Esophagus squamous epithelium (tissue), 4 donors: ENCODE measurements around the gene APOA4.

Experiments
- POLR2A ChIP-seq, 4 donors: fragments of 450-650 bp; IDR thresholded peaks; one replicate each; pipeline ENCODE4 v1.6.1; 2017; ENCODE audit warnings: antibody characterized with exemption in 4 of 4, mild to moderate bottlenecking in 4 of 4, moderate library complexity in 3 of 4
- TF ChIP-seq, protein P1 (sequence below), 6 experiments: fragments of 450-650 bp in 4 of 6; fragments of 200-600 bp in 2 of 6; sonication (generic) in 2 of 6; IDR thresholded peaks; one replicate each; pipeline ENCODE4 v1.5.1; 2016 to 2019; ENCODE audit warnings: antibody characterized with exemption in 6 of 6, mild to moderate bottlenecking in 4 of 6, moderate library complexity in 4 of 6

GRCh38 chr11:116842909-116843308, 19.8 kb upstream of the APOA4 start:
- TF ChIP-seq POLR2A (IDR thresholded peaks at IDR 0.05), result no peak
- TF ChIP-seq, protein P1, sequence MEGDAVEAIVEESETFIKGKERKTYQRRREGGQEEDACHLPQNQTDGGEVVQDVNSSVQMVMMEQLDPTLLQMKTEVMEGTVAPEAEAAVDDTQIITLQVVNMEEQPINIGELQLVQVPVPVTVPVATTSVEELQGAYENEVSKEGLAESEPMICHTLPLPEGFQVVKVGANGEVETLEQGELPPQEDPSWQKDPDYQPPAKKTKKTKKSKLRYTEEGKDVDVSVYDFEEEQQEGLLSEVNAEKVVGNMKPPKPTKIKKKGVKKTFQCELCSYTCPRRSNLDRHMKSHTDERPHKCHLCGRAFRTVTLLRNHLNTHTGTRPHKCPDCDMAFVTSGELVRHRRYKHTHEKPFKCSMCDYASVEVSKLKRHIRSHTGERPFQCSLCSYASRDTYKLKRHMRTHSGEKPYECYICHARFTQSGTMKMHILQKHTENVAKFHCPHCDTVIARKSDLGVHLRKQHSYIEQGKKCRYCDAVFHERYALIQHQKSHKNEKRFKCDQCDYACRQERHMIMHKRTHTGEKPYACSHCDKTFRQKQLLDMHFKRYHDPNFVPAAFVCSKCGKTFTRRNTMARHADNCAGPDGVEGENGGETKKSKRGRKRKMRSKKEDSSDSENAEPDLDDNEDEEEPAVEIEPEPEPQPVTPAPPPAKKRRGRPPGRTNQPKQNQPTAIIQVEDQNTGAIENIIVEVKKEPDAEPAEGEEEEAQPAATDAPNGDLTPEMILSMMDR (IDR thresholded peaks at IDR 0.05), result no peak
